ENCODE data around the gene CCDC88A.

DNA sequence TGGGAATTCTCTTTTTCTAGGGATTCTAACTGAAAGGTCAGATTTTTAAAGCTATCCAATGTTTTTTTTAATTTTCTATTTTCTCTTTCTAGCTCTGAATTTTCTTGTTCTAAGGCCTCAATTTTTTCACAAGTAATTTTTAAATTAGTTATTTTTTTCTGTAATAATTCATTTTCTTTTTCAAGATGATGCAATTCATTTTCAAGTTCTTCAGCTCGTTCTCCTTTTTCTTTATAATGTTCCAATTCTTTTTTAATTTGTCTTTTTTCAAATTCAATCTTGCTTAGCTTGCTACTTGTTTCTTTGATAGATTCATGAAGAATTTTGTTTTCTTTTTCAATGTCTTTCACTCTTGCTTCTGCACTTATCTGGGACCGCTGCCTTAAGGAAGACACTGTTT lies 84.9 kb downstream of the CCDC88A start:
- TF ChIP-seq, protein P1, sequence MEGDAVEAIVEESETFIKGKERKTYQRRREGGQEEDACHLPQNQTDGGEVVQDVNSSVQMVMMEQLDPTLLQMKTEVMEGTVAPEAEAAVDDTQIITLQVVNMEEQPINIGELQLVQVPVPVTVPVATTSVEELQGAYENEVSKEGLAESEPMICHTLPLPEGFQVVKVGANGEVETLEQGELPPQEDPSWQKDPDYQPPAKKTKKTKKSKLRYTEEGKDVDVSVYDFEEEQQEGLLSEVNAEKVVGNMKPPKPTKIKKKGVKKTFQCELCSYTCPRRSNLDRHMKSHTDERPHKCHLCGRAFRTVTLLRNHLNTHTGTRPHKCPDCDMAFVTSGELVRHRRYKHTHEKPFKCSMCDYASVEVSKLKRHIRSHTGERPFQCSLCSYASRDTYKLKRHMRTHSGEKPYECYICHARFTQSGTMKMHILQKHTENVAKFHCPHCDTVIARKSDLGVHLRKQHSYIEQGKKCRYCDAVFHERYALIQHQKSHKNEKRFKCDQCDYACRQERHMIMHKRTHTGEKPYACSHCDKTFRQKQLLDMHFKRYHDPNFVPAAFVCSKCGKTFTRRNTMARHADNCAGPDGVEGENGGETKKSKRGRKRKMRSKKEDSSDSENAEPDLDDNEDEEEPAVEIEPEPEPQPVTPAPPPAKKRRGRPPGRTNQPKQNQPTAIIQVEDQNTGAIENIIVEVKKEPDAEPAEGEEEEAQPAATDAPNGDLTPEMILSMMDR (conservative IDR thresholded peaks at IDR 0.05 in 1 of 2, IDR thresholded peaks at IDR 0.05 in 1 of 2; ENCODE audit: low read depth in 1 of 2, low read length in 2 of 2): no peak
- TF ChIP-seq EZH2 (IDR thresholded peaks at IDR 0.05; ENCODE audit: low read length, missing control alignments): no peak

All from fibroblast of lung (primary cell).